NCI-H1694 treated with DMSO at 0.1 percent for 48 hours (cell line): ENCODE results near the gene MAPK12.
A peak's percentile ranks its signal among the peaks of the same experiment; 100 is the strongest.

Source experiments
- DNase-seq: peaks from one replicate; lab custom pipeline; 2025; lab: John Stamatoyannopoulos, UW

The MAPK12 gene

GRCh38 chr22:50252082-50253045 is 9.1 kb downstream of the MAPK12 start:
- DNase-seq = peak; percentile 48

- DNase-seq = no peak
These were observed 9.9 kb downstream of the MAPK12 start for GRCh38 chr22:50251477-50252081.

DNA sequence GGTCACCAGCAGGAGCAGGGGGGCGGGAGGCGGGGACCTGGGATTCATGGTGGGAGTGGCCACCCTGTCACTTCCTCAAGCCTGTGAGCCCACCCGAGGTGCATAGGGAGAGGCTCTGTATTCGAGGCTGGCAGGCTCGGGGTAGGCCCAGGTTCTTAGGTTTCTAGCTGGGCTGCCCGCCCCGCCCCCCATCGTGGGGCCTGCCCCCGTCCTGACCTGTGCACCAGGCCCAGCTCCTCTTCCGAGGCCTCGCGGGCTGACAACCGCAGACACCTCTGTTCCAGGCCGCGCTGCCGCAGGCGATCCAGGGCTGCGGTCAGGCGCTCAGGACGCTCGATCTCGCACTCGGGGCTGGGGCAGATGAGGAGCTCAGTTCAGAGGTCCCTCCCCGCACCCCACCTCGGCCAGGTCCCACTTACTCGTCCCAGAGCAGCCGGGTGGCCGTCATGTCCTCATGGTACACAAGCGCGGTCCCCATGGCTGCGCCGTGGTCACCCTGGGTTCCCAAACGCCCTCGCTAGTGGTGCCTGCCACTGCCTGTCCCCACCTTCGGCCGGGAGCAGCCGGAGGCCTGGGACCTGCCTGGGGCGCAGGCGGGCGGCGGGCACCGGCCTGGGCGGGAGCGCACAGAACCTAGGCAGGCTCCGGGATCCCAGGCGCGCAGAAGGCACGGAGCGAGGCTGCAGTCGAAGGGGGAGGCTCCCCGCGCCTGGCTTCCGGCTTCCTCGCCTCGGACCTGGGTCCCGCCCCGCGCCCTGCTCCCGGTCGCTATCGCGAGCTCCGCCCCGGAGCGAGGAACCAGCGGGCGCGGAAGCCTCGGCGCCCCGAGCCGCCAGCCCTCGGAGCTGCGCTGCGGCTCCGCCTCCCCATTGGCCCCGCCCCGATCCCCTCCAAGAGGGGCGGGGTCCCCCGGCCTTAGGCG is 10.7 kb downstream of the MAPK12 start, which contains the start of gene HDAC10:
Gene HDAC10, minus strand, starts transcription at position 711 of the 922 bp plus-strand sequence. Its CDS starts 233 bp downstream, at position 478.
- peak; percentile 85 for DNase-seq

- no peak for DNase-seq
These were observed 11.3 kb downstream of the MAPK12 start for GRCh38 chr22:50250249-50250554.

DNA sequence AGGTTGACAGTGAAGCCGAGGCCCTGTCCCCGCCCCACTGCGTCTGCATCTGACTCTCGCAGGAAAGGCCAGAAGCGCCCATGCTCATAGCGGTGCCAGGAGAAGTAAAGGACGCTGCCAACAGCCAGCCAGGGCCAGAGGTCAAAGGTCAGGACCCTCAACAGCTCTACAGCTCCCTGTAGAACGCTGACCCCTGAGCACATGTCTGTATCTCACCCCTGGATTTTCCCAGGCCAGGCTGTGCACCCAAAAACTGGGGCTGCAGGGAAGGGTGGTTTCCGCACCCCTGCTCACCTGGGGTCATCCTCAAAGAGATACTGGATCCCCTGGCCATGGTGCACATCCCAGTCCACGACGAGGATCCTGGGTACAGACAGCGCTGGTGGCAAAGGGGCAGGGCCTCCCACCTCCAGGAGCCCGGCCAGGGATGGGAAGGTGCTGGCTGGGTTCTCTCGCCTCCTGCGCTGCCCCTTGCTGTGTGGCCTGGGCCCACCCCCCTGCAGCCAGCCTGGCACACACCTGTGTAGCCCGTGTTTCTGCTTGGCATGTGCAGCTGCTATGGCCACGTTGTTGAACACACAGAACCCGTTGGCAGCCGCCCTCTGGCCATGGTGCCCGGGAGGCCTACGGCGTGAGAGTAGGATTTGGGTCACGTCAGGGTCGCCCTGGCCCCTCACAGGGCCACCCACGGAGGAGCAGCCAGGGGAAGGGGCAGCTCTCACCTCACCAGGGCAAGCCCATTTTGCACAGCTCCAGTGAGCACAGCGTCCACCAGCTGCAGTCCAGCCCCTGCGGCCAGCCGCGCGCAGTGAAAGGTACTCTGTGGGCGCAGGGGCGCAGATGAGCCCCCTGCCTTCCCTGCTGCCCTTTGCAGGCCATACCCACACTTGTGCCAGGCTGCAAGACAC is 11.9 kb downstream of the MAPK12 start:
- no peak for DNase-seq

GRCh38 chr22:50248196-50249081 is 13.0 kb downstream of the MAPK12 start:
- no peak for DNase-seq

DNA sequence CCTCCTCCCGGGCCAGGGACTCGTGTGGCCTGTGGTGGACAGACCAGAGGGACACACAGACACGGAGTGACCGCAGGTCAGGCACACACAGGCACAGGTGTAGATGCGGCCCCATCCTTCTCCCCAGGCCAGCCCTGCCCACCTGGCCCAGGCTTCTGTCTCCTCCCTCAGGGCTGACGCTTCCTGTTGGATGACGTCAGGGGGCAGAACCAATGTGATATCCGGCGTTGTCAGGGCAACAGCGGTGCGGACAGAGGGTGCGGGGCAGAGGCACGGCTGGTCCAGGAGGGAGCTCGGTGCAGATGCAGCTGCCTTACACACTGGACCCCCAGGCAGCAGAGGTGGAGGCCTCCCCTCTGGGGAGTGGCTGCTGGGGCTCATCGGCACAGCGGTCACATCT is 13.7 kb downstream of the MAPK12 start:
- DNase-seq = no peak

GRCh38 chr22:50246242-50247175 is 15.0 kb downstream of the MAPK12 start:
- no peak for DNase-seq

DNA sequence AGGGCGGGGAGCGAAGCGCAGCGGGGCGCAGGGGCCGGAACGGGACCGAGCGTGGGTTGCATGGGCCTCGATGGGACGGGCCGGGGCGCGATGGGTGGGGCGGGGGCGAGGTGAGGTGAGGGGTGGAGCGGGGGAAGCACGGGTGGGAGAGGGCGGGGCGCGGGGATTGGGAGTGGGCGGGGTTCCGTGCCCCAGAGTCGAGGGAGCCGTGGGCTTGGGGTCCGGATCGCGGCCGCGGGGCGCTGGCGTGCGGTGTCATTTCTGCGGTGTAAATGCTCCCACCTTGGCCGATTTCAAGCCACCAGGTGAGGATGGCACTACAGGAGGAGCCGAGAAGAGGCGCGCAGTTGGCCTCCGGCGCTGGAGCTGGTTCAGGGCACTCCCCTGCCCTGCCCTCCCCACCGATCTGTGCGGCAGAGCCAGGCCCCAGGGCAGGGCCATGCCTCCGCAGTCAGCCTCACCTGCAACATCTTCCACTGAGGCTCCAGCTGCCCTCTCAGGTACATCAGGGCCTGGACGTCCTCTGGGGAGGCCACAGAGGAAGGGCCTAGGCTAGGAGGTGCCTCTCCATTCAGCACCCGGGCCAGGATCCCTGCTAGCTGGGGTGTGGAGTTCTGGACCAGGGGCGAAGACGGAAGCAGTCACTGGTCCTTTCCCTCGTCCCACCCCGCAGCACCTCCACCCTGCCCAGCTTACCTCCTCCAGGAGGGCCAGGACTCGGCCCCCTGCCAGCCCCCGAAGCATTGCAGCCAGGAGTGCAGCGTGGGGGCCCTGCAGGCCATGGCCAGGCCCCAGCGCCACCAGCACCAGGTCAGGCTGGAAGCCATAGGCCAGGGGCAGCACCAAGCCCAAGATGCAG is 16.0 kb downstream of the MAPK12 start:
- no peak for DNase-seq

GRCh38 chr22:50244420-50245213 is 16.9 kb downstream of the MAPK12 start, which contains the start of gene TUBGCP6:
Gene TUBGCP6, minus strand, starts transcription at chr22:50245023. Its CDS starts 564 bp downstream, at chr22:50244459.
- DNase-seq = peak; percentile 92

DNA sequence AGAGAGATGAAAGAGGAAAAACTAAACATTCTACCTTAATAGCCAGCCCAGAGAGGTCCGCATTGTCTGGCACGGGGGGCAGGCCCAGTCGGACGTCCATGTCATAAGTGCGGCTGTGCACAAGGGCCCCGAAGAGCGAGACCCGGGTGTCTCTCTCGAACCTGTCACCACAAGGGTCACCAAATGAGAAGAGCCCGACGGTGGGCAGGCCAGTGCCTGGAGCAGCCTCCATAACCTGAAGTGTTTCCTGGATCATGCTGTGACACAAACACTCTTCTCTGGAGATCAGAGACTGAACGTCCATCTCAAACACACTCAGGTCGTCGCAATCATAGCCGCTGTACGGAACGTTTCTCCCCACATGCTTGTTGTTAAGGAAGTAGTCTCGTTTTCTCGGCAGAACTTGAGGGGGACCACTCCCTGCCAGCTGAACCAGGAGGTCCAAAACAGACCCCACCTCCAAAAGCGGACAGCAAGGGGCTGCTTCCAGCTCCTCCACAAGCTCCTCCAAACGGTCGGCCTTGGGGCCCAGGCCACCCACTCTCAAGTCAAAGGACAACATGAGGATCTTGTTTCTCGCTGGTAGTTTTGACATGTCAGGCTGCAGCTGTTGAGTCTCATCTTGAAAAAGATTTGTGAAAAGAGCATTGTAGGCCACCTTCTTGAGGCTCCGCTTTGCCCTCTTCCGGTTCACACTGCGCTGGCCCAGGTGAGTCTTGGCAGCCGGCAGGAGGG is 17.6 kb downstream of the MAPK12 start:
- peak; percentile 42 for DNase-seq

DNA sequence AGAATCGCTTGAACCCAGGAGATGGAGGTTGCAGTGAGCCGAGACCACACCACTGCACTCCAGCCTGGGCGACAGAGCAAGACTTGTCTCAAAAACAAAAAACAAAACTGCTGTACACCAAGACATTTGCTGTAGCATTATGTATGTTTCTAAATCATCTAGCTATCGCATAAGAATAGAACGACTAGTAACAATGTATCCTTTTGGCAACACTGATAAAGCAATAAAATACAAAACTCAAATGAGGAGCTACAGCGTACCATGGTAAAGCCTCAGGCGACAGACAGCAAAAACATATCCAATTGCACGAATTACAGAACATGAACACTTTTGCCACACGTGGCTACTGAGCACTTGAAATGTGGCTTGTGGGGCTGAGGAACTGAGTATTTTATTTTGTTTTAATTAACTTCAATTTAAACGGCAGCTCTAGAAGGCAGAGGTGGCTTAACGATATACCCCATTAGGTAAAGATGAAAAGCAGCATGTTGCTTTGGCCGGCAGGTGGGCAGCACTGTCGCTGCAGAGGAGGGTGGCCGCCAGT is 19.0 kb downstream of the MAPK12 start:
- DNase-seq = no peak

- no peak for DNase-seq
These were observed 22.7 kb downstream of the MAPK12 start for GRCh38 chr22:50238755-50239154.

- peak; percentile 33 for DNase-seq
These were observed 24.6 kb downstream of the MAPK12 start for GRCh38 chr22:50236731-50237409.

DNA sequence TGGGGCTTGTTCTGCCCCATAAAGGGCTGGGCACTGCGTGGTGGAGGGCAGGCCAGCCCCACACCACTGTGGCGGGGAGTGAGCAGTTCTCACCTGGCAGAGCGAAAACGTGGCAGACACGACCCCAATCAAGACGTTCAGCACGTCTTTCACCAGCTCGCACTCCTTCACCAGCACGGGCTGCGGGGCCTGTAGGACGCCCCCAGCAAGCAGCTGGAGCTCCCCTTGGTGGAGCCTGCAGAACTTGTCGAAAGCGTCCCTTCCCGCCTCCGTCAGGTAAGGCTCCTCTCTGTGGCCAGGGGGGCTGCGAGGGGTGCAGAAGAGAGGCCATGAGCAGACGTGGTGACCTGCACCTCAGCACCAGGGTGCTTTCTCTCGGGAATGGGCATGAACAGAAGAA is 28.3 kb downstream of the MAPK12 start:
- no peak for DNase-seq
